Measurements from ENCODE around the gene SCRN3.

SCRN3 gene

DNA sequence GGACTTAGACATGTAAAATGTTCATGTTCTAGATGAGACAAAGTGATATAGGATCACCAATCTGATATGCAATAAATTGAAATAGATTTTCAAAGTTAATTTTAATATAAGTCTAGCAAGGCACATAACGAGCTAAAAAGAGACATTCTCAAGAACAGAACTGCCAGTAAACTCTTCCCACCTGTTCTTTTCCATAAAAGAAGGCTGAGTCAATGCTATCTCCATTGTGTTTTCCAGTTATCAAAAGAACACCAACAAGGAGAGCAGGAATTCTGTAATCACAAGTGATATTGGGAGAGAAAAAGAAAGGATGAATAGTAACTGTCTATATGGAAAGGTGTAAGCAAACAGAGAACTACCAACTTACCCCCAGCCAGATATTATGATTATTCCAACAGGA, 65.7 kb downstream of the SCRN3 start:
- no peak for TF ChIP-seq ZFX (IDR thresholded peaks at IDR 0.05)
- no peak for TF ChIP-seq CTCF (conservative IDR thresholded peaks at IDR 0.05)
- no peak overlapping the region for H3K27ac ChIP-seq

GRCh38 chr2:174465327-174465726, 69.8 kb downstream of the SCRN3 start:
- TF ChIP-seq CTCF (conservative IDR thresholded peaks at IDR 0.05) (peak; percentile 9), ZFX (IDR thresholded peaks at IDR 0.05) (no peak)
- no peak overlapping the region for H3K27ac ChIP-seq

- H3K27ac ChIP-seq = no peak overlapping the region
- TF ChIP-seq CTCF (conservative IDR thresholded peaks at IDR 0.05) (no peak), ZFX (IDR thresholded peaks at IDR 0.05) (no peak)
These were observed 78.3 kb downstream of the SCRN3 start for GRCh38 chr2:174473796-174474195.

DNA sequence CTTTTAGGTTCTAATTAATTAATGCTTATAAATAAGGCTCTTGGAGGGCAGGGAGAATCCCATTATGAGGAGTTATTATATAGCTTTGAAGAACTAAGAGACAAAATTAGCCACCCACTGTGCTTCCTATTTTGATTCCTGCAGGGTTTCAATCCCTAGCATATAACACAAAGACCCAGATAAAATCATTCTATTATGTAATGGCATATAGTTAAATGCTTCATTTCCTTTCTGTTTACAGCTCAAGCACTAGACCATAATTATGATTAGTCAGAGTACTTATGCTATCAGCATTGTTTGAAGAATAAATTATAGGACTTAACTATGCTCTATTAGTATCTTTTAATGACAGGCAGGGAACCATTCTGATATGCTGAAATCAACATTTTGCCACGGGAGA, 82.2 kb downstream of the SCRN3 start:
- no peak overlapping the region for H3K27ac ChIP-seq
- TF ChIP-seq CTCF (conservative IDR thresholded peaks at IDR 0.05) = no peak
- TF ChIP-seq ZFX (IDR thresholded peaks at IDR 0.05) = no peak
